NCI-H69 (cell line): ENCODE results near the gene NYAP2.

Experiments
- DNase-seq: peaks from one replicate; lab custom pipeline; 2025; lab: John Stamatoyannopoulos, UW

Gene NYAP2

DNA sequence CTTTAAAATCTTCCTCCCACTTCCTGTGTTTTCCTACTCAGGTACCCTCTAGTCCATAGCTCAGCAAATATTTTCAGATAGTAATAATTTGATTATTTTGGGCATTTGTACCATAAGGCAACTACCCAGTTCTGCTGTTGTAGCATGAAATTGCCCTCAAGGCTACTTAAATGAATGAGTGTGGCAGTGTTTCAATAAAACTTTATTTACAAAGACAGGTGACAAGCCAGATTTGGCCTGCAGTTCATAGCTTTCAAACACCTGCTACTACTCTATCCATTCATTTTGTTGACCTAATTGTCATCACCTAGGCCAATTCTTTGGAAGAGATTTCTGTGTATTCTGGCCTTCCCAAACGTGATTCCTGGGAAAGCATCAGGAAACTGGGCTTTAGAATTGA is 28.9 kb downstream of the NYAP2 start:
- peak; percentile 75 for DNase-seq

GRCh38 chr2:225429717-225430116 is 30.2 kb downstream of the NYAP2 start:
- peak; percentile 90 for DNase-seq

DNA sequence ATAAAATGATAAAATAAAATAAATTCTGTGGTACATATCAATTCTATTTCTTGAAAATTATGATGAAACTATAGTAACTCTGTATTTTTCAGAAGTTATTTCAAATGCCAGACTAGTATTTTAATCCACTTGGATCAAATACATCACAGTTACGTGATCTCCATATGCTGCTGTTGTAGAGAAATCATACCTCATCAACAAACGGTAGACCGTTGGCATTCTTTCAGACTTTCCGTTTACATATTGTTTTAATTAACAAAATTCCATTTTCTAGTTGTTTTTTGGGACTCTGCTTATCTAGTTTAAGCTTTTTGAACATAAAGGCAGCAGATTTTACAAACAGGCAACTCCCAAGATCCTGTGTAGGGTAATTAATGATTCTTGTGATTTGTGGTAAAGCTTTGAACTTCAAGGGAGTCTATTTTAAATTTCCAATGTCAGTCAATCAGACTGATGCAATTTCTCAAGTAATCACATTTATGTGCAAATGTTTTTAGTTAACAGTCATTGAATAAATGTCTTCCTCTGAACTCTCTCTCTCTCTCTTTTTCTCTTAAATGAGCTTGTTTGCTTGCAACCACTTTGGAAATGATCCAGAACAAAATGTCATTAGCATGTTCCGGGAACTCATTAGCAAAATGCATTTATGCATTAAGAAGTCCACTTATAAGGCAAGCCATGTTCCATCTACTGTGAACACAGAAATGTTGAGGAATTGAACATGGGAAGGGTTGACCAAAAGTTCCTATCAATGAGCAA is 31.8 kb downstream of the NYAP2 start:
- peak; percentile 67 for DNase-seq

DNA sequence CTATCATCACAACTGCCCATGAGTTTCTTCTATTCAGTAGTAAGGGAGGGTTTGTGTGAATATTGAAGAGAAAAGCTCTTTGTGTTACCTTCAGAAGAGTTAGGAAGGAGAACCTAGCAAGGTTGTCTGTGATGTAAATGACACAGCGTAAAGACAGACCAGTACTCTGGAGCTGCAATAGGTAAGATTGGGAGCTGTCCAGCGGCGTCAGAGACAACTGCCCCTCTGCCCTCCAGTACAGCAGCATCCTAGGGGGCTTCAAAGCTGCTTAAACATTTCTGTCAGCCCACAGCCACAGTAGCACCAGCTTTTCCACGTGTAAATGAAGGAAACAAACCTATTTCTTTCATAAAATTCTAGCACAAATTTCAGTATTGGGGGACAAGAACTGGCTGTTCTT is 34.5 kb downstream of the NYAP2 start:
- DNase-seq = no peak

GRCh38 chr2:225437319-225437718 is 37.8 kb downstream of the NYAP2 start:
- DNase-seq = peak; percentile 22

GRCh38 chr2:225438248-225438647 is 38.7 kb downstream of the NYAP2 start:
- peak; percentile 20 for DNase-seq

- no peak for DNase-seq
Measured at GRCh38 chr2:225452677-225453076, 53.2 kb downstream of the NYAP2 start.

DNA sequence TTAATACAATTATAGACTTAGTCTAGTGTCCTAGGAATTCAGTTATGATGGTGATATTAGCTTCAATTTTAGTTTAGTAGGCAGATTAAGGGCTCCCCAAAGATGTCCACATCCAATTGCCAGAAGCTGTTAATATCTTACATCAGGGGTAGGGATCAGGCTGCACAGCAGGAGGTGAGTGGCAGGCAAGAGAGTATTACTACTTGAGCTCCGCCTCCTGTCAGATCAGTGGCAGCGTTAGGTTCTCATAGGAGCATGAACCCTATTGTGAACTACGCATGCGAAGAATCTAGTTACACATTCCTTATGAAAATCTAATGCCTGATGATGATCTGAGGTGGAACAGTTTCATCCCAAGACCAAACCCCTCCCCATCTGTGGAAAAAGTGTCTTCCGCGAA is 54.9 kb downstream of the NYAP2 start:
- DNase-seq = peak; percentile 19

GRCh38 chr2:225456619-225457260 is 57.2 kb downstream of the NYAP2 start:
- DNase-seq = no peak

- peak; percentile 83 for DNase-seq
Measured at GRCh38 chr2:225457482-225457881, 58.0 kb downstream of the NYAP2 start.

- peak; percentile 50 for DNase-seq
Measured at GRCh38 chr2:225458431-225459117, 59.1 kb downstream of the NYAP2 start.

GRCh38 chr2:225462417-225462816 is 62.9 kb downstream of the NYAP2 start:
- DNase-seq = no peak

DNA sequence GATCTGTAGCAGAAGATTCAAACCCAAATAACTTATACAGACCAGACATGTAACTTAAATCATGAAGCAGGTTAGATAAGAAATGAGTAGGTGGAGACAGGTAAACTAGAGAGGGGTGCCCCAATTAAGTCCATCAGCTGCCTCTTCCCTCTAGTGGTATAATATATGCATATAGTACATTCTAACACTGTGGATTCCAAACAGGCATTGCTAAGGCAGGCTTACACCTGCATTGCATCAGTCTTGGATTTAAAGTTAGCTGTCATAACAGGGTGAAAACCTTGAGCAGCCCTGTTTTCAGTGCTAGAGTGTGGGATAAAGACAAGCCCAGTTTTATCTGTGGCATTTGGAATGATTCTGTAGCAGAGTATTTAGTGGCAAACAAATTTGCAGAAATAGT is 63.4 kb downstream of the NYAP2 start:
- peak; percentile 54 for DNase-seq

- no peak for DNase-seq
Measured at GRCh38 chr2:225463449-225463848, 63.9 kb downstream of the NYAP2 start.

GRCh38 chr2:225464346-225465025 is 65.0 kb downstream of the NYAP2 start:
- no peak for DNase-seq

- peak; percentile 80 for DNase-seq
Measured at GRCh38 chr2:225465827-225466226, 66.3 kb downstream of the NYAP2 start.

- peak; percentile 65 for DNase-seq
Measured at GRCh38 chr2:225466891-225467604, 67.5 kb downstream of the NYAP2 start.

GRCh38 chr2:225468131-225468530 is 68.6 kb downstream of the NYAP2 start:
- no peak for DNase-seq

- peak; percentile 41 for DNase-seq
Measured at GRCh38 chr2:225471039-225471438, 71.5 kb downstream of the NYAP2 start.

DNA sequence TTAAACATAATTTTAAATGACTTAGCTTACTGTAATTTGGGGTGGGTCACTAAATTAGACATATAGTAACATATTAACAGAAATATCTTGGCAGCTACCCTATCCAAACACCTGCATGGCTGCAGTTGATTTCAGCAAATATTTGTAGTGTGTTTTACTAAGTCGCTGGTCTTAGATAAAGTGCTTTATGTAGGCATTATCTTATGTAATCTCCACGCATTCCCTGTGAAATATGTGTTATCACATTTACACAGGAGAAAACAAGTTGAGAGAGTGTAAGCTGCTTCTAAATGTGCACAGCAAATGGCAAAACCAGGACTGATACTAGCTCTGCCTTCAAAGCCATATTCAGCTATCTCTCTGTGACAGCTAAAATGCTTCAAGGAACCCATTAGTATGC is 72.0 kb downstream of the NYAP2 start:
- peak; percentile 58 for DNase-seq

DNA sequence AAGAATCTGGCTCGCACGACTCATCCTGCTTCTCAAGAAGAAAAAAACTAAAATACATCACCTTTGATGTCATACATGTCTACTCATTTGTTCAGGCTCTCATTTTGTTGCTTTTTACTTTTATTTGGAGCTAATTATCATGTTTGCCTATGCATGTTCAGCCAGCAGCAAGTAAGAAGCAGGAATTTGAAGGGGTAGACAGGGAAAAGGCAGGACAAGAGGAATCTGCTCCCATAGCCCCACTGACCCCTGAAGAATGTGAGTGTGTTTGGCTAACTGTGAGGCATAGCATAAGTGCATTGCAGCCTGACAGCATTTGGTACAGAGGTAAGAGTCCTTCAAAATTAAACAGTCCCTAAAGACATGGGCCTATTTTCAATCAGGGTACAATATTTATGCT is 72.7 kb downstream of the NYAP2 start:
- DNase-seq = peak; percentile 22

- DNase-seq = no peak
Measured at GRCh38 chr2:225479386-225479785, 79.9 kb downstream of the NYAP2 start.
